Activated B cell treated with CpG ODN at 0.5 μM for 24 hours (primary cell): ENCODE measurements around the gene ARHGDIG. TPM values are rescaled to one million over a fixed set of nuclear protein-coding genes. Genes with fewer than 3 reads are reported as not detected.

ENCODE experiments used
- ATAC-seq: fragments of 200-7000 bp; cut with Tn5 transposase; one replicate; pipeline ENCODE4 v1.10.0; 2021; ENCODE audit warnings: low read depth, mild to moderate bottlenecking, moderate library complexity
- CTCF ChIA-PET: fragments of 350-600 bp; sonication (Branson Sonifier 250); formaldehyde crosslinking; loops from one replicate; lab custom pipeline; 2021; ENCODE audit warnings: antibody characterized with exemption; lab: Charles Lee
- POLR2A ChIA-PET: fragments of 350-600 bp; sonication (Branson Sonifier 250); formaldehyde crosslinking; loops from one replicate; lab custom pipeline; 2021; ENCODE audit warnings: antibody characterized with exemption; lab: Charles Lee
- DNase-seq: peaks from one replicate; pipeline ENCODE4 v3.0.0; 2022
- H3K27ac Mint-ChIP-seq: one replicate; pipeline ENCODE4 v1.8.0; 2020; ENCODE audit warnings: mixed read lengths
- H3K27me3 Mint-ChIP-seq: one replicate; pipeline ENCODE4 v1.8.0; 2021; ENCODE audit warnings: mixed read lengths
- H3K36me3 Mint-ChIP-seq: one replicate; pipeline ENCODE4 v1.8.0; 2021; ENCODE audit warnings: low read depth, mixed read lengths
- H3K4me1 Mint-ChIP-seq: one replicate; pipeline ENCODE4 v1.8.0; 2021; ENCODE audit warnings: mixed read lengths
- H3K4me3 Mint-ChIP-seq: one replicate; pipeline ENCODE4 v1.8.0; 2020; ENCODE audit warnings: mild to moderate bottlenecking, mixed read lengths
- H3K9me3 Mint-ChIP-seq: one replicate; pipeline ENCODE4 v1.8.0; 2020; ENCODE audit warnings: mixed read lengths
- intact Hi-C: fragments of 100-400 bp; cut with micrococcal nuclease; formaldehyde crosslinking; loops from one replicate; pipeline ENCODE4 v1.15.1; 2024
- total RNA-seq: library from RNA; stranded (reverse); gene quantifications from 2 replicates; pipeline ENCODE4 v1.2.3, GENCODE V29; 2022
- TF ChIP-seq, protein P1 (sequence below): fragments of 200-600 bp; IDR thresholded peaks from one replicate; pipeline ENCODE4 v1.8.0; 2022; ENCODE audit warnings: antibody characterized with exemption, mild to moderate bottlenecking

The ARHGDIG gene
- total RNA-seq, 1 donor from 2014 or later: not detected

DNA sequence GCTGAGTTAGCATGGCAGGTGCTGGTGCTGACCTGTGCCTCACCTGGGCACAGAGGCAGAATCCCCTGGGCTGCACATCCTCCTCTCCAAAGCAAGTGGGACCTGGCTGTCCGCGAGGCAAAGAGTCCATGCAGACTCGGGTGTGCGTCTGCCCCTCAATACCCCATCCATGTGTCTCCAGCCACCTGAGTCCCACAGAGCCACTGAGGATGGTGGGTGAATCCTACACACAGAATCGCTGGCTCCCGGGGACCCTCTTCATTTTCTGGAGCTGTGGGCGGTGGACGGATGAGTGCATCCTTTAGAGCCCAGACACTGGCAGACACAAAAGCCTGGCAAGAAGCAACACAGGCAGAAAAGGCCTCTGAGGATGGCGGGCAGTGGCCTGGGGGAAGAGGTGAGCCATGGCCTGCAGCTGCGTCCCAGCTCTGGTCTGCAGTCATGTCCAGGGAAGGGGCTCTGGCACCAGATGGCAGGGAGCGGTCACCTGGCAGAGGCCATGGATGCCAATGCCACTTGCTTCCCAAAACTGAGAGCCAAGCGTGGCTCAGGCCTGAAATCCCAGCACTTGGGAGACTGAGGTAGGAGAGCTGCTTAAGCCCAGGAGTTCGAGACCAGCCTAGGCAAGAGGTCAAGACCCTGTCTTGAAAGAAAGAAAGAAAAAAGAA, 42.2 kb downstream of the ARHGDIG start:
- Mint-ChIP-seq H3K36me3 (peaks cover 22% of the 10 kb centered on the region), H3K27me3 (no peaks in the 10 kb centered on the region), H3K4me1 (peaks cover 56% of the 10 kb centered on the region), H3K4me3 (no peak overlapping the region), H3K9me3 (no peaks in the 10 kb centered on the region), H3K27ac (peak overlapping the region; percentile 30)
- ChIA-PET POLR2A (no interaction called here), CTCF (no interaction called here)
- no peak for ATAC-seq
- TF ChIP-seq, protein P1, sequence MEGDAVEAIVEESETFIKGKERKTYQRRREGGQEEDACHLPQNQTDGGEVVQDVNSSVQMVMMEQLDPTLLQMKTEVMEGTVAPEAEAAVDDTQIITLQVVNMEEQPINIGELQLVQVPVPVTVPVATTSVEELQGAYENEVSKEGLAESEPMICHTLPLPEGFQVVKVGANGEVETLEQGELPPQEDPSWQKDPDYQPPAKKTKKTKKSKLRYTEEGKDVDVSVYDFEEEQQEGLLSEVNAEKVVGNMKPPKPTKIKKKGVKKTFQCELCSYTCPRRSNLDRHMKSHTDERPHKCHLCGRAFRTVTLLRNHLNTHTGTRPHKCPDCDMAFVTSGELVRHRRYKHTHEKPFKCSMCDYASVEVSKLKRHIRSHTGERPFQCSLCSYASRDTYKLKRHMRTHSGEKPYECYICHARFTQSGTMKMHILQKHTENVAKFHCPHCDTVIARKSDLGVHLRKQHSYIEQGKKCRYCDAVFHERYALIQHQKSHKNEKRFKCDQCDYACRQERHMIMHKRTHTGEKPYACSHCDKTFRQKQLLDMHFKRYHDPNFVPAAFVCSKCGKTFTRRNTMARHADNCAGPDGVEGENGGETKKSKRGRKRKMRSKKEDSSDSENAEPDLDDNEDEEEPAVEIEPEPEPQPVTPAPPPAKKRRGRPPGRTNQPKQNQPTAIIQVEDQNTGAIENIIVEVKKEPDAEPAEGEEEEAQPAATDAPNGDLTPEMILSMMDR: no peak
- intact Hi-C loops: no loop called here
- DNase-seq: no peak

DNA sequence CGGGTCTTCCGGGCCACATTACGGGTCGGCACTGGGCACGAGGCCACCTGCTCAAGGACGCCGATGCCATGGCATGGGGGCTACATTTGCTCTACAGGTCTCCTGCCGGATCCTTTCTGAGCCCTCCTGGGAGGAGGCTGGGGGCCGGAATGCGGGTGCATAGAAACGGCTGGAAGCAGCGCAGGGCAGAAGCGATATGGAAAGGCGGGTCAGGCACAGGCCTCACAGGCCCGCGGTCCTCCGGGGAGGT, 43.7 kb downstream of the ARHGDIG start:
- H3K9me3 Mint-ChIP-seq: no peaks in the 10 kb centered on the region
- ChIA-PET POLR2A (interaction anchor here (1.8 kb wide), 1 partner anchor 89 kb away, joined by 6 read pairs; the partner anchor contains the start of gene FAM234A), CTCF (no interaction called here)
- peaks cover 53% of the 10 kb centered on the region for H3K4me1 Mint-ChIP-seq
- peaks cover 9% of the 10 kb centered on the region for H3K36me3 Mint-ChIP-seq
- intact Hi-C loops: no loop called here
- H3K27ac Mint-ChIP-seq: no peak overlapping the region
- TF ChIP-seq, protein P1: no peak
- DNase-seq (no peak), ATAC-seq (no peak)
- peak overlapping the region; percentile 75 for H3K4me3 Mint-ChIP-seq
- H3K27me3 Mint-ChIP-seq: no peaks in the 10 kb centered on the region

DNA sequence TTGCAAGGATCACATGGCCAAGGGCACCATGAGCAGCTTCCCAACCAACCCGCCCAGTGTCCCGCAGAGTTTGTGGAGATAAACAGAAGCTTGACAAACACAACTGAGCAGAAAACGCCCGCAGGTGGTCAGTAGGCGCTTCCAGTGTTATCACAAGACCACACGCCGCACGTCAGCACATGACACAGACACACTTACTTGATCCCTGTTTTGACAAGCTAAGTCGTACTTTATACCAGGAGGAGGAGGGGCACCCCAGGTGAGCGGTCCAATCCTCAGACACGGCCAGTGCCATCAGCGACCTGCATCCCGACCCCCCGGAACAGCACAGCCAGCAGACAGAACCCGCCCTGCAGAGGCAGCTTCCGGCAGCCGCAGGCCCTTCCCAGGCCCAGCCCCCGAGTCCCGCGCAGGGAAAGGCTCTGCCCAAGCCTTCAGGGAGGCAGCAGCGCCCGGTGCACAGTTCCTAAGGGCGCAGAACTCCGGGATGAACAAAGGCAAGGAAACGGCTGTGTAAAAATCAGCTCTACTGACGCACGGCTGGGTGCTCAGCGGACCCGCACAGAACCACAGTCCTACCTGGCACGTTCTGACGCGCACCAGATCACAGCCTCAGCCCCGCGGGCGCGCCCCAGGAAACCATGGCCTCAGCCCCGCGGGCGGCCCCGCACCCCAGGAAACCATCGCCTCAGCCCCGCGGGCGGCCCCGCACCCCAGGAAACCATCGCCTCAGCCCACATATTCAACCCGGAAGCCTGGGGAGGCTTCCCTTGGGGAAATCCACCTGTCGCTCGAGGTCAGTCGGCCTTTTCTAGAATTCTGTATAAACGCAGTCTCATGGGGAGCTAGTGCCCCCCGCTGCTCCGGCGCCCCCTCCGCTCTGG, 44.3 kb downstream of the ARHGDIG start:
- intact Hi-C loops: no loop called here
- H3K4me3 Mint-ChIP-seq: peak overlapping the region; percentile 75
- ChIA-PET POLR2A (interaction anchor here (0.7 to 1.8 kb wide), 2 partner anchors 36 to 90 kb away, joined by 3 to 6 read pairs; partner anchors contain the start of gene FAM234A), CTCF (no interaction called here)
- no peaks in the 10 kb centered on the region for H3K9me3 Mint-ChIP-seq
- peak overlapping the region; percentile 70 for H3K27ac Mint-ChIP-seq
- peaks cover 51% of the 10 kb centered on the region for H3K4me1 Mint-ChIP-seq
- ATAC-seq (peak; percentile 79), DNase-seq (peak; percentile 32)
- H3K36me3 Mint-ChIP-seq: peaks cover 6% of the 10 kb centered on the region
- H3K27me3 Mint-ChIP-seq: no peaks in the 10 kb centered on the region
- TF ChIP-seq, protein P1: no peak

DNA sequence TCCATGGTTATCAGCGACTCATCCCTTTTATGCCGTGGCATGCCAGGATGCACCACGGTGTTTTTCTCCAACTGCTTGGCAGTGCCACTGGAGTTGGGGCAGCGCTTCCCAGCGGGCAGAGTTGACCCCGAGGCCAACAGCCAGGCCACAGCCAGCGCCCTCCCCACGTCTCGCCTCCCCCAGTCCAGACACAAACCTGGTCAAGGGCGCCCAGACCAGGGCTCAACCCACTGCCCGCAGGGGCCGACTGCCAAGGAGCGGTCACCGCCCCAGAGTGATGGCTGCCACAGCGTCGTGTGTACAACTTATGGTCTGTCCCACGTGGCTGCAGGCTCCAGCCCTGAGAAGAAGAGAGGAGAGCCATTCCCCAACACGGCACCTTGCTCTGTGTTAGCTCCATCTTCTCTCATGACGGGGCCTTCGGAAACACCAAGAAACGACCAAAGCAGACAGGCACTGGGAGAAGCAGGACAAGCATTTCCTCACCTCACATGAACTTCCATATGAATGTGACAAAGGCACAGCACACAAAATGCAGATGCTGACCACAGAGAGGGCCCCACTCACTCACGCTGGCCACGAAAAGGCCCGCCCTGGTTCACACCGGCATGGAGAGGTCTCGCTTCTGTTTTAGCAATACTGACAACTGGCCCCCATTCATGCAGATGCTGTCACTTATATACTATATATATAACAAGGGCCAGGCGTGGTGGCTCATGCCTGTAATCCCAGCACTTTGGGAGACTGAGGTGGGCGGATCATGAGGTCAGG, 45.2 kb downstream of the ARHGDIG start:
- POLR2A ChIA-PET: interaction anchor here (0.7 to 1.8 kb wide), 2 partner anchors 35 to 91 kb away, joined by 3 to 6 read pairs; partner anchors contain the start of gene FAM234A
- Mint-ChIP-seq H3K9me3 (no peaks in the 10 kb centered on the region), H3K27ac (peak overlapping the region; percentile 70), H3K4me3 (peak overlapping the region; percentile 75), H3K36me3 (peaks cover 6% of the 10 kb centered on the region), H3K27me3 (no peaks in the 10 kb centered on the region), H3K4me1 (peaks cover 47% of the 10 kb centered on the region)
- DNase-seq: no peak
- TF ChIP-seq, protein P1: no peak
- intact Hi-C loops: no loop called here
- CTCF ChIA-PET: no interaction called here
- ATAC-seq: no peak
